Measurements from ENCODE around the gene HAGH.

GRCh38 chr16:1821861-1822611 is 4.6 kb downstream of the HAGH start:
- no peak for TF ChIP-seq ARNTL (CRISPR knock-in tag; IDR thresholded peaks at IDR 0.05; ENCODE audit: borderline replicate concordance, low read depth)
- TF ChIP-seq TCF4 (CRISPR knock-in tag; IDR thresholded peaks at IDR 0.05; ENCODE audit: borderline replicate concordance) = no peak
- TF ChIP-seq ZC3H10 (CRISPR knock-in tag; IDR thresholded peaks at IDR 0.05) = no peak
- TF ChIP-seq, protein P1, sequence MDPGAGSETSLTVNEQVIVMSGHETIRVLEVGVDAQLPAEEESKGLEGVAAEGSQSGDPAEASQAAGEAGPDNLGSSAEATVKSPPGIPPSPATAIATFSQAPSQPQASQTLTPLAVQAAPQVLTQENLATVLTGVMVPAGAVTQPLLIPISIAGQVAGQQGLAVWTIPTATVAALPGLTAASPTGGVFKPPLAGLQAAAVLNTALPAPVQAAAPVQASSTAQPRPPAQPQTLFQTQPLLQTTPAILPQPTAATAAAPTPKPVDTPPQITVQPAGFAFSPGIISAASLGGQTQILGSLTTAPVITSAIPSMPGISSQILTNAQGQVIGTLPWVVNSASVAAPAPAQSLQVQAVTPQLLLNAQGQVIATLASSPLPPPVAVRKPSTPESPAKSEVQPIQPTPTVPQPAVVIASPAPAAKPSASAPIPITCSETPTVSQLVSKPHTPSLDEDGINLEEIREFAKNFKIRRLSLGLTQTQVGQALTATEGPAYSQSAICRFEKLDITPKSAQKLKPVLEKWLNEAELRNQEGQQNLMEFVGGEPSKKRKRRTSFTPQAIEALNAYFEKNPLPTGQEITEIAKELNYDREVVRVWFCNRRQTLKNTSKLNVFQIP (CRISPR knock-in tag; IDR thresholded peaks at IDR 0.05; ENCODE audit: borderline replicate concordance, low read depth) = no peak
- TF ChIP-seq PATZ1 (CRISPR knock-in tag; IDR thresholded peaks at IDR 0.05; ENCODE audit: borderline replicate concordance) = no peak
- TF ChIP-seq, protein P2, sequence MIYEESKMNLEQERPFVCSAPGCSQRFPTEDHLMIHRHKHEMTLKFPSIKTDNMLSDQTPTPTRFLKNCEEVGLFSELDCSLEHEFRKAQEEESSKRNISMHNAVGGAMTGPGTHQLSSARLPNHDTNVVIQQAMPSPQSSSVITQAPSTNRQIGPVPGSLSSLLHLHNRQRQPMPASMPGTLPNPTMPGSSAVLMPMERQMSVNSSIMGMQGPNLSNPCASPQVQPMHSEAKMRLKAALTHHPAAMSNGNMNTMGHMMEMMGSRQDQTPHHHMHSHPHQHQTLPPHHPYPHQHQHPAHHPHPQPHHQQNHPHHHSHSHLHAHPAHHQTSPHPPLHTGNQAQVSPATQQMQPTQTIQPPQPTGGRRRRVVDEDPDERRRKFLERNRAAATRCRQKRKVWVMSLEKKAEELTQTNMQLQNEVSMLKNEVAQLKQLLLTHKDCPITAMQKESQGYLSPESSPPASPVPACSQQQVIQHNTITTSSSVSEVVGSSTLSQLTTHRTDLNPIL (CRISPR knock-in tag; IDR thresholded peaks at IDR 0.05; ENCODE audit: low read depth) = no peak
